Neuron (in vitro differentiated cells): ENCODE results near the gene MPC2.
"Not testable (repeated sequence)": the region's sequence is repeated elsewhere in the genome, so short reads cannot be mapped to it uniquely, and the experiment has no call there.

Source experiments
- H2AFZ ChIP-seq: one replicate; pipeline ENCODE4 v1.6.1; 2013; ENCODE audit warnings: low read depth, mild to moderate bottlenecking, inconsistent platforms, low read length, moderate library complexity
- H3K27me3 ChIP-seq: one replicate; pipeline ENCODE4 v1.6.1; 2013; ENCODE audit warnings: low read length; ENCODE audit not compliant: insufficient read depth
- H3K36me3 ChIP-seq: one replicate; pipeline ENCODE4 v1.6.1; 2013; ENCODE audit warnings: low read length; ENCODE audit not compliant: insufficient read depth
- H3K4me1 ChIP-seq: one replicate; pipeline ENCODE4 v1.6.1; 2013; ENCODE audit warnings: low read length; ENCODE audit not compliant: insufficient read depth
- H3K4me3 ChIP-seq: 2 replicates; pipeline ENCODE4 v1.5.1; 2013; ENCODE audit warnings: mild to moderate bottlenecking, low read length, moderate library complexity
- H3K9me3 ChIP-seq: one replicate; pipeline ENCODE4 v1.6.1; 2013; ENCODE audit warnings: low read length

MPC2 gene

DNA sequence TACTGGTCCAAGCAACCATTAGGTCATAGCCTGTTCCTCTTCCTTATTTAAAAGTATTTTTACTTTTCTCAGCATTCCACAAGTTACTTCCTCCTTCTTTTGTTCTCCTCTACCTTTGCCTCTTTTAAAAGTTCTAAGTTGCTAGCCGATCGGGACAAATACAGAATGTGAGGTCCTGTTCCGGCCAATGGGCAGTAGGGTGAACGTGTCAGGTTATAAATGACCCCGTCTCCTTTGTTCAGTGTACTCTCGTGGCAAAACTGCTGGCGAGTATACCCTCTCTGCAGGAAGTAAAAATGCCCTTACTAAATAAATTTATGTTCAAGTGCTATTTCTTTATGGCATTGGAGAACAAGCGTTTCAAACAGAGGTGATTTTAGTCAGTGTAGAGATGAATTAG is 25.5 kb downstream of the MPC2 start:
- H3K36me3 ChIP-seq, result no peaks in the 10 kb centered on the region
- no peaks in the 10 kb centered on the region for H3K4me1 ChIP-seq
- H2AFZ ChIP-seq, result no peak overlapping the region
- H3K4me3 ChIP-seq, result no peak overlapping the region
- no peaks in the 10 kb centered on the region for H3K27me3 ChIP-seq
- no peaks in the 10 kb centered on the region for H3K9me3 ChIP-seq

DNA sequence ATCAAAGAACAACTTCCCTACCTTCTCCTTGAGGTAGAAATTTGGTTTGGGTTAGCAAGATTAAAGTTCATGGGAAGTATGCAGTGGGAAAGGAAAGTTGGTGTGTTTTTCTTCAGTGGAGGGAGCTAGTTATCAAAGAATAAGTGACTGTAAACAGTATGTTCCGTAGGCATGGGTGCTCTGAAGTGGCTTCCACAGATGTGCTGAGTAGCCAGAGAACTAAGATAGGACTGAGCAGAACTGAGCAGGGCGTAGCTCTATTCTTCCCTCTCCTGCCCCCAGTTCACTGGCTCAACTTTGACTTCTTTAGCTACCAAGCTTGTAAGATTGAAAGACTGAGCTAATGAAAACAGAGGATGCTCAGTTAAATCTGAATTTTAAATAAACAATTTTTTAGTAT is 26.3 kb downstream of the MPC2 start:
- H3K4me1 ChIP-seq, result peaks cover 5% of the 10 kb centered on the region
- no peaks in the 10 kb centered on the region for H3K9me3 ChIP-seq
- H3K4me3 ChIP-seq, result no peak overlapping the region
- H3K36me3 ChIP-seq, result no peaks in the 10 kb centered on the region
- H2AFZ ChIP-seq, result no peak overlapping the region
- H3K27me3 ChIP-seq, result no peaks in the 10 kb centered on the region

- H3K27me3 ChIP-seq, result no peaks in the 10 kb centered on the region
- no peaks in the 10 kb centered on the region for H3K9me3 ChIP-seq
- no peak overlapping the region for H2AFZ ChIP-seq
- no peak overlapping the region for H3K4me3 ChIP-seq
- no peaks in the 10 kb centered on the region for H3K36me3 ChIP-seq
- H3K4me1 ChIP-seq, result peaks cover 13% of the 10 kb centered on the region
Observed at GRCh38 chr1:167909691-167910180, 27.1 kb downstream of the MPC2 start.

GRCh38 chr1:167905671-167906070 is 31.2 kb downstream of the MPC2 start:
- peak overlapping the region; percentile 39 for H2AFZ ChIP-seq
- peaks cover 17% of the 10 kb centered on the region for H3K4me1 ChIP-seq
- H3K36me3 ChIP-seq, result no peaks in the 10 kb centered on the region
- H3K4me3 ChIP-seq, result no peak overlapping the region
- no peaks in the 10 kb centered on the region for H3K27me3 ChIP-seq
- H3K9me3 ChIP-seq, result no peaks in the 10 kb centered on the region

DNA sequence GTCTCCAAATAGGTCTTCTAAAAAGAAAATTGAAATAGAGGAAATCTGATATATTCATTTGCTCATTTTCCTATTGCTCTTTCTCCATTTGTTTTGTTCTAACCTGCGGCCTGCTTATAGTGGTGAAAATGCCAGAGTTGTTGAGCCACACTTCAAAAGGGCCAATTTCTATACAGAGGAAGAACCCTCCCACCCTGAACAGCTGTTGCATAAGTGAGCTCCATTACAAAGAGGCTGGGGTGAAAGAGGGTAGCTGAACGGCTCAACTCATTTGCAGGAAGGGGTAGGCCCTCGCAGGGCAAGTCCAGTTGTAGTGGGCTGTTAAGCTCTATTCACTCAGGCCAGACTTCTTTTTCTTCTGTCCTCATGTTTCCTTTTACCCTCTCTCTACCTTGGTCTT is 31.7 kb downstream of the MPC2 start:
- Histone ChIP-seq H3K9me3 (no peaks in the 10 kb centered on the region), H2AFZ (peak overlapping the region; percentile 39), H3K36me3 (no peaks in the 10 kb centered on the region)

DNA sequence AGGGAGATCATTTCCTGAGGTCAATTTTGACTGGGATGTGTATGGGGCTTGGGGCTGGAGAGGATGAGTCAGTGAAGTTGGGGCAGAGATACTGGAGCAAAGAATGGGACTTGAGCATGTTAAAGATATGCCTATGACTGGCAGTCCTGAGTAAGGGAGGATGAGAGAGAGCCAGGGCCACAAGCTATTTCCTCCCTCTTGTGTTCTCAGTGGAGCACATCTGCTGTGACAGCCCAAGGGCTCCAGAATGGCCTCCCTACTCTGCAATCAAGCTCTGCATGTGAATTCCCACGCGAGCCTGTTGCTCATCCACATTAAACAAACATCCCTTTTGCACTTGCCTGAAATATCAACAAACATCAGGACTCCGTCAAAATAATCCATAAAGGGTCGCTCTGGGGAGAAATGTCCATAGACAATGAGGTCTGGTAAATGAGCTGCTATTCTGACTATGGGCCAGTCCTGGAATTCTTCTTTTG is 32.2 kb downstream of the MPC2 start:
- H3K4me3 ChIP-seq, result no peak overlapping the region
- no peaks in the 10 kb centered on the region for H3K27me3 ChIP-seq
- H3K4me1 ChIP-seq, result peaks cover 17% of the 10 kb centered on the region

More for the DNA sequence above, 31.7 kb downstream of the MPC2 start:
- H3K27me3 ChIP-seq, result no peaks in the 10 kb centered on the region
- H3K4me3 ChIP-seq, result peak overlapping the region; percentile 2
- peaks cover 17% of the 10 kb centered on the region for H3K4me1 ChIP-seq

DNA sequence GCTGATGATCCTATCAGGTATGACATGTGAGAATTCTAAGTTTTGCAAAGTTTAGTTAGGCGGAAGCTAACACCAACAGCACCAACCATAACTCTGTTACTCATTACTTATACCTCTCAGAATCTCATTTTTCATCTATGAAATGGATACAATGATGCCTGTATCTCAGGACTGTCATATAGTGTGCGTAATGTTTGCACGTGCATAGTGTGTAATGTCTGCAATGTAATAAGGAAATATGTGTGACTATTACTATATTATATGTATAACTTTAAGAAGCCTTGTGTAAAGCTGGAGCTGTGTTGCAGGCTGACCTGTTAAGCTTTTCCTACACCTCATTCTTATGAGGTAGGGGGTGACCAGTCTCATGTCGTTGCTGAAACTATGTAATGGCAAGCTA is 36.0 kb downstream of the MPC2 start:
- no peaks in the 10 kb centered on the region for H3K27me3 ChIP-seq
- H3K4me1 ChIP-seq, result peaks cover 16% of the 10 kb centered on the region
- H2AFZ ChIP-seq, result no peak overlapping the region
- H3K4me3 ChIP-seq, result no peak overlapping the region
- H3K36me3 ChIP-seq, result no peaks in the 10 kb centered on the region
- no peaks in the 10 kb centered on the region for H3K9me3 ChIP-seq

More for the DNA sequence above, 32.2 kb downstream of the MPC2 start:
- Histone ChIP-seq H3K36me3 (no peaks in the 10 kb centered on the region), H3K9me3 (no peaks in the 10 kb centered on the region), H2AFZ (peak overlapping the region; percentile 39)

- no peaks in the 10 kb centered on the region for H3K4me1 ChIP-seq
- no peaks in the 10 kb centered on the region for H3K9me3 ChIP-seq
- H3K27me3 ChIP-seq, result peaks cover under 1% of the 10 kb centered on the region
- no peak overlapping the region for H3K4me3 ChIP-seq
- no peak overlapping the region for H2AFZ ChIP-seq
- H3K36me3 ChIP-seq, result no peaks in the 10 kb centered on the region
Observed at GRCh38 chr1:167899253-167899681, 37.6 kb downstream of the MPC2 start.

DNA sequence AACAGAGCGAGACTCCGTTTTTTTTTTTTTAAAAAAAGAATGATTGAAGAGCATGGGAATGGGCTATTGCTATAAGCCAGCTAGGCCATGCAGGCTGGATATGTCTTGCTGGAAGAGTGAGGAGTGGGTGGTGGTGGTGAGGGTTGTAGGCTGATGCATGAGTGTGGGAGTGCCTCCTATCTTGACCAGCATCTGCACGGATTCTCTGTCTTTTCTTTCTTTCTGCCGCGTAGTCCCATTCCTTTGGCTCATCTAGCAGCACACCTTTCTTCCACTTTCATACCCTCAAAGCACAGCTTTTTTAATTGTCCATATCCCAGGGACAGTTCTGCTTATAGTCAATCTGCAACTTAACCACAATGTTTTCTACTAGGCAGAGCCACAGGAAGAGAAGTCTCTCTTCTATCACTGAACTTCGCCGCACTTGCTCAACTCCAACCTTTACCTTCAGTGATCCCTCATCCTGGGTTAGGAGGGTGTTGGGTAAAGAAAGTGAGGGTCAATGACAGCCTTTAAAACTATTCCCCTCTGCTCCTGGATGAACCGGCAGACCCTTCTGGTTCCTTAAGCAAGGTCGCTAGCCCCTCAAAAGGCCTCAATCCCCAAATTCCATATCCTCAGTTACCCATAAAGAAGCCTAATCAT is 38.2 kb downstream of the MPC2 start:
- H3K9me3 ChIP-seq, result no peaks in the 10 kb centered on the region
- no peaks in the 10 kb centered on the region for H3K36me3 ChIP-seq
- H2AFZ ChIP-seq, result no peak overlapping the region
- H3K4me1 ChIP-seq, result no peaks in the 10 kb centered on the region
- H3K27me3 ChIP-seq, result peaks cover 6% of the 10 kb centered on the region
- no peak overlapping the region for H3K4me3 ChIP-seq

GRCh38 chr1:167893798-167894197 is 43.1 kb downstream of the MPC2 start:
- H3K4me3 ChIP-seq, result no peak overlapping the region

GRCh38 chr1:167890400-167890799 is 46.5 kb downstream of the MPC2 start:
- no peak overlapping the region for H3K4me3 ChIP-seq
- no peaks in the 10 kb centered on the region for H3K4me1 ChIP-seq
- no peak overlapping the region for H2AFZ ChIP-seq
- no peaks in the 10 kb centered on the region for H3K36me3 ChIP-seq
- H3K9me3 ChIP-seq, result no peaks in the 10 kb centered on the region
- peaks cover 6% of the 10 kb centered on the region for H3K27me3 ChIP-seq

More at GRCh38 chr1:167893798-167894197, 43.1 kb downstream of the MPC2 start:
- Histone ChIP-seq H2AFZ (no peak overlapping the region), H3K4me1 (no peaks in the 10 kb centered on the region), H3K9me3 (no peaks in the 10 kb centered on the region), H3K27me3 (peaks cover 6% of the 10 kb centered on the region), H3K36me3 (no peaks in the 10 kb centered on the region)

DNA sequence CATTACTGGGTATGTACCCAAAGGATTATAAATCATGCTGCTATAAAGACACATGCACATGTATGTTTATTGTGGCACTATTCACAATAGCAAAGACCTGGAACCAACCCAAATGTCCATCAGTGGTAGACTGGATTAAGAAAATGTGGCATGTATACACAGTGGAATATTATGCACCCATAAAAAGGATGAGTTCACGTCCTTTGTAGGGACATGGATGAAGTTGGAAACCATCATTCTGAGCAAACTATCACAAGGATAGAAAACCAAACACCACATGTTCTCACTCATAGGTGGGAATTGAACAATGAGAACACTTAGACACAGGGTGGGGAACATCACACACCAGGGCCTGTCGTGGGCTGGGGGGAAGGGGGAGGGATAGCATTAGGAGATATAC is 49.7 kb downstream of the MPC2 start:
- not testable (repeated sequence) for H3K36me3 ChIP-seq, H3K4me3 ChIP-seq

DNA sequence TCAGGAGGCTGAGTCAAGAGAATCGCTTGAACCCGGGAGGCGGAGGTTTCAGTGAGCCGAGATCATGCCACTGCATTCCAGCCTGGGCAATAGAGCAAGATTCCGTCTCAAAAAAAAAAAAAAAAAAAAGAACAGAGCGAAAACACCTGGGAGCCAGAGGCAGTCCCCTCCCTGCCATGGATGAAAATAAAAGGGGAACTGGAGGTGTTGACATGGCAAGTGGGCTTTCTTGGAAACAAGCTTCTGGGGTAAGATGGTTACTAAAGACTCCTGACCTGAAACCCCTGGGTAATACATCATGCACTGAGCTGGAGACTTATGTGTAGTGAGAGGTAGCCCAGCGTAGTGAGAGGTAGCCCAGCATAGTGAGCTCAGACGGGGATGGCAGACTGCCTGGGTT is 54.5 kb downstream of the MPC2 start:
- Histone ChIP-seq H3K27me3 (peaks cover 2% of the 10 kb centered on the region), H3K4me3 (no peak overlapping the region), H3K36me3 (no peaks in the 10 kb centered on the region)

More for the DNA sequence above, 49.7 kb downstream of the MPC2 start:
- not testable (repeated sequence) for H3K27me3 ChIP-seq, H3K4me1 ChIP-seq, H3K9me3 ChIP-seq, H2AFZ ChIP-seq

DNA sequence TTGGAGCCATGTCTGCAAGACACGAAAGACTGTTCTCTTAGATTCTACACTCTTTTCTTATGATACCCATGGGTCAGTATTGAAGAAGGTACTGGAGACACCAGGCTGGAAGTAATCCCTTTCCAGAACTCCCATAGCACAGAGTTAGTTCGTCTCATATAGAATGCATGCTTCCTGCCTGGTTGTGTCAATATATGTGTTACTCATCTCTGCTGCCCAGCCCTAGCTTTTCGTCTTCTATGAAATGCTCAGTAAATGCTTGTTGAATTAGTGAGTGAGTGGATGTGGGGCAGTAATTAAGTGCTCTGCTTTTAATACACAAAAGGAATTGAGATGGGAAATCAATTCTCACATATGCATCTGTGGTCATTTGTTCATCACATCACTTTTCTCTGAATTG is 55.1 kb downstream of the MPC2 start:
- peaks cover 2% of the 10 kb centered on the region for H3K27me3 ChIP-seq
- no peak overlapping the region for H3K4me3 ChIP-seq
- no peaks in the 10 kb centered on the region for H3K9me3 ChIP-seq
- no peaks in the 10 kb centered on the region for H3K36me3 ChIP-seq
- H2AFZ ChIP-seq, result no peak overlapping the region
- no peaks in the 10 kb centered on the region for H3K4me1 ChIP-seq

More for the DNA sequence above, 54.5 kb downstream of the MPC2 start:
- no peak overlapping the region for H2AFZ ChIP-seq
- no peaks in the 10 kb centered on the region for H3K4me1 ChIP-seq
- H3K9me3 ChIP-seq, result no peaks in the 10 kb centered on the region
